Tibial artery (tissue), 4 donors: ENCODE data around the gene CFAP221.

Source experiments
- DNase-seq, 2 donors: peaks; one replicate each; pipeline ENCODE4 v3.0.0-alpha.2; 2019
- H3K27ac ChIP-seq, 2 donors: fragments of 200-600 bp; sonication (generic) in 1 of 2; 1 replicate in 1 of 2; 2 replicates in 1 of 2; pipeline ENCODE4 v1.5.1; 2018 to 2019; ENCODE audit warnings: mild to moderate bottlenecking in 1 of 2
- H3K27me3 ChIP-seq, 2 donors: fragments of 200-600 bp; sonication (generic) in 1 of 2; one replicate each; pipeline versions ENCODE4 v1.5.1 to v1.6.0; 2016 to 2019
- H3K36me3 ChIP-seq, 3 donors: fragments of 200-600 bp; sonication (generic) in 2 of 3; one replicate each; pipeline ENCODE4 v1.5.1; 2016 to 2019; ENCODE audit warnings: mild to moderate bottlenecking in 2 of 3
- H3K4me1 ChIP-seq, 4 donors: fragments of 200-600 bp; sonication (generic) in 2 of 4; 1 replicate in 3 of 4; 2 replicates in 1 of 4; pipeline ENCODE4 v1.5.1; 2016 to 2019
- H3K4me3 ChIP-seq, 2 donors: fragments of 200-600 bp; sonication (generic) in 1 of 2; 1 replicate in 1 of 2; 2 replicates in 1 of 2; pipeline ENCODE4 v1.5.1; 2018 to 2019; ENCODE audit warnings: mild to moderate bottlenecking in 2 of 2
- H3K9me3 ChIP-seq, 3 donors: fragments of 200-600 bp; sonication (generic) in 1 of 3; one replicate each; pipeline ENCODE4 v1.5.1; 2016 to 2019
- intact Hi-C: fragments of 100-400 bp; cut with DNase I; formaldehyde crosslinking; loops from one replicate; pipeline ENCODE4 v1.15.0; 2023; ENCODE audit warnings: low total_unique reads
- TF ChIP-seq, protein P1 (sequence below), 2 experiments: fragments of 200-600 bp in 1 of 2; fragments of 450-650 bp in 1 of 2; IDR thresholded peaks; one replicate each; pipeline ENCODE4 v1.5.1; 2017 to 2019; ENCODE audit warnings: antibody characterized with exemption in 2 of 2, mild to moderate bottlenecking in 1 of 2, moderate library complexity in 1 of 2

The CFAP221 gene

DNA sequence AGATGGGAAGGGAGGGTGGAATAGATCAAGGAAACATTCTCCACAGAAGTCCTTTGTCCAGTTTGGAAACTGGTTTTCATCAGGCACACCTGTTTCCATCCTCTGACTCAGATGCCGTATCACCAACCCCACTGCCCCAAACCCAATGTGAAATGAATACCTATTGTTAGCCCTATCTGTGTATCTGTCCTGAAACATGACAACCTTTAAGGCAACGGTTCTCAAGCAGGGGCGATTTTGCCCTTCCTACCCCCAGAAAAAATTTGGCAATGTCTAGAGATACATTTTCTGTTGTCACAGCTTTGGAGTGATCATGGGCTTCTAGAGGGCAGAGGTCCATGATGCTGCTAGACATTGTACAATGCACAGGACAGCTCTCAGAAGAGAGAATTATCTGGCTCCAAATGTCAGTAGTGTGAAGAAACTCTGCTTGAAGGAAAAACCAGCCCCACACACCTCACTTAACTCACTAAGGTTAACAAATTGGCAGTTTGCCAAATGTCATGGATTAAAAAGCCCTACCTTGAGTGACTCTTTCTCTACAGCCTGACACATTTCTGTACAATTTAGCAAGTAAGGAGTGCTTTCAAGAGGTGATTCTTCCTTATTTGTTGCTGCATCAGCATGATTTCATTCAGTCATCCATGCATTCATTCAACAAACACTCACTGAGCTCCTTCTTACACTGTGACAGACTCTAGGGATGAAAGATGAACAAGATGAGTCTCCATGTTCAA is 23.4 kb upstream of the CFAP221 start:
- H3K27me3 ChIP-seq = peaks cover 0 to 34% of the 10 kb centered on the region in 2 donors

DNA sequence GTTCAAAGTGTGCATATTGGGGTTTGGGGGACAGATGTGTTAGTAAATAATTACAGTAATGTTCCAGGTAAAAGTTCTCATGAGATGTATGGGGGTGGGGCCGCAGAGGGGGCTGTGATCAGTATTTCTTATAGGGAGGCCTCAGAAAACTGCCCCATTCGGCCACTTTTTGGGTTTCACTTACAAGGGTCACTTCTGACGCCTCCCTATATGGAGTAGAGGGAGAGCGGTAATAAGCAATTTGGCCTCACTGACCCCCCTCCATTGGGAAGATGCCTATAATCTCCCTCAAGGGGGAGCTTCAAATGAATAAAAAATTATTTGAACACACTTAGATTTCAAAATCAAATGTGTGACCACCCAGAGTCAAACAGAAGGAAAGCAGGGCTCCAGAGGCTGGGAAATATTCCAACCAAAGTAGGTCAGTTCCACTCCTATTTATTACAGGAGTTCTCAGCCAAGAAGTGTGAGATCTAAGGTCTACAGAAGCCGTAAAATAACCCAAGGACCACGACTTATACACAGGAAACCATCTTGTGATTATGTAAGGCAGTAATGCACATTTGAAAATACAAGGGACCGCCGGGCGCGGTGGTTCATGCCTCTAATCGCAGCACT is 22.7 kb upstream of the CFAP221 start:
- Histone ChIP-seq H3K27ac (no peak overlapping the region), H3K27me3 (peaks cover 0 to 34% of the 10 kb centered on the region in 2 donors), H3K4me3 (no peak overlapping the region), H3K4me1 (peaks cover 0 to 13% (median 2%) of the 10 kb centered on the region in 4 donors), H3K36me3 (no peaks in the 10 kb centered on the region), H3K9me3 (no peaks in the 10 kb centered on the region)
- no peak for DNase-seq
- intact Hi-C loops = no loop called here
- TF ChIP-seq, protein P1, sequence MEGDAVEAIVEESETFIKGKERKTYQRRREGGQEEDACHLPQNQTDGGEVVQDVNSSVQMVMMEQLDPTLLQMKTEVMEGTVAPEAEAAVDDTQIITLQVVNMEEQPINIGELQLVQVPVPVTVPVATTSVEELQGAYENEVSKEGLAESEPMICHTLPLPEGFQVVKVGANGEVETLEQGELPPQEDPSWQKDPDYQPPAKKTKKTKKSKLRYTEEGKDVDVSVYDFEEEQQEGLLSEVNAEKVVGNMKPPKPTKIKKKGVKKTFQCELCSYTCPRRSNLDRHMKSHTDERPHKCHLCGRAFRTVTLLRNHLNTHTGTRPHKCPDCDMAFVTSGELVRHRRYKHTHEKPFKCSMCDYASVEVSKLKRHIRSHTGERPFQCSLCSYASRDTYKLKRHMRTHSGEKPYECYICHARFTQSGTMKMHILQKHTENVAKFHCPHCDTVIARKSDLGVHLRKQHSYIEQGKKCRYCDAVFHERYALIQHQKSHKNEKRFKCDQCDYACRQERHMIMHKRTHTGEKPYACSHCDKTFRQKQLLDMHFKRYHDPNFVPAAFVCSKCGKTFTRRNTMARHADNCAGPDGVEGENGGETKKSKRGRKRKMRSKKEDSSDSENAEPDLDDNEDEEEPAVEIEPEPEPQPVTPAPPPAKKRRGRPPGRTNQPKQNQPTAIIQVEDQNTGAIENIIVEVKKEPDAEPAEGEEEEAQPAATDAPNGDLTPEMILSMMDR (IDR thresholded peaks at IDR 0.05) = no peak

More for the DNA sequence above, 23.4 kb upstream of the CFAP221 start:
- no peak overlapping the region for H3K27ac ChIP-seq
- peaks cover 0 to 13% (median 2%) of the 10 kb centered on the region in 4 donors for H3K4me1 ChIP-seq
- TF ChIP-seq, protein P1 (IDR thresholded peaks at IDR 0.05) = no peak
- H3K4me3 ChIP-seq = no peak overlapping the region
- no peak for DNase-seq
- H3K9me3 ChIP-seq = no peaks in the 10 kb centered on the region
- no peaks in the 10 kb centered on the region for H3K36me3 ChIP-seq
- intact Hi-C loops = no loop called here

DNA sequence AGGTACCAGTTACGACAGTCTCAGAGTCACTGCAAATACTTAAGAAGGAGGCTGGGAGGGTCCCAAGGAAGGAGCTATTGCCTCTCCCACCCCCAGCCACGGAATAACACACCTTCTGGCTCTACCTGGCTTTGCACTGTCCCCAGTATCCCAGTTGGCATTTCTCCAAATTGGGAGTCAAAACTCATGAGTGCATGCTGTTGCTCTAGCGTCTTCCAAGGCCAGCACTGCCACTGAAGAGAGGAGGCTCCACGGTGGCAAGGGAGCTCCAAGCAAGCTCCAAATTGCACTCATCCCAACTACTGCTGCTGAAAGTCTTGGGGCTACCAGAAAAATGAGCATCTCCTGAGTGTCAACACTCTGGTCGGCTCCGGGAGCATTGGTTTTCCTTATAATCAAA is 21.6 kb upstream of the CFAP221 start:
- intact Hi-C loops = no loop called here
- Histone ChIP-seq H3K4me3 (no peak overlapping the region), H3K36me3 (no peaks in the 10 kb centered on the region), H3K4me1 (peaks cover 0 to 13% (median 2%) of the 10 kb centered on the region in 4 donors), H3K27me3 (peaks cover 0 to 38% of the 10 kb centered on the region in 2 donors), H3K9me3 (no peaks in the 10 kb centered on the region), H3K27ac (no peak overlapping the region)
- TF ChIP-seq, protein P1 (IDR thresholded peaks at IDR 0.05) = no peak
- no peak for DNase-seq

DNA sequence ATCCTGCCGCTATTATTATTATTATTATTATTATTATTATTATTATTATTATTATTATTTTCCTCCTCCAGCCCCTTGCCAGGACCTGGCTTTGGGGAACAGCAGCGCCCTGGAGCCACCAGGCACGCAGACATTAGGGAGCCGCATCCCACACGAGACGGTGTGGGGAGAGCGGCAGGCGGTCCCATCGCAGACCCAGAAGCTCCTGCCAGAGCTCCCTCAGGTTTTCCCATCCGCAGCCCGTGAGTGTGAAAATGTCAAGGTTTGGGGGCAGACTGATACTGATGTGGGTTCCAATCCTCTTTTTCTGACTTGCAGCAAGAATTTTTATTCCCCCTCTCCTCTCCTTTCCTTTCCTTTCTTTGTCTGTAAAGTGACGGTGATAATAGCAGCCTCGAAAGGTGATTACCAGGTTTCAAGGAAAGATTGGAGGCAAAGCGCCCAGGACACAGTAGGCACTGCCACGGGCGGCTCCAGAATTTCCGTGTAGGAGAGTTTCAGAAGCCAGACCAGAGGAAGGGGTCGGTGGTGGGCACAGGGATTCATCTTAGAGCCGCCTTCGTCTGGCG is 20.8 kb upstream of the CFAP221 start:
- H3K9me3 ChIP-seq = no peaks in the 10 kb centered on the region
- H3K4me3 ChIP-seq = no peak overlapping the region
- DNase-seq = no peak
- peaks cover 0 to 13% (median 2%) of the 10 kb centered on the region in 4 donors for H3K4me1 ChIP-seq
- intact Hi-C loops = no loop called here
- TF ChIP-seq, protein P1 (IDR thresholded peaks at IDR 0.05) = no peak
- H3K36me3 ChIP-seq = no peaks in the 10 kb centered on the region
- H3K27ac ChIP-seq = no peak overlapping the region
- H3K27me3 ChIP-seq = peaks cover 0 to 40% of the 10 kb centered on the region in 2 donors

DNA sequence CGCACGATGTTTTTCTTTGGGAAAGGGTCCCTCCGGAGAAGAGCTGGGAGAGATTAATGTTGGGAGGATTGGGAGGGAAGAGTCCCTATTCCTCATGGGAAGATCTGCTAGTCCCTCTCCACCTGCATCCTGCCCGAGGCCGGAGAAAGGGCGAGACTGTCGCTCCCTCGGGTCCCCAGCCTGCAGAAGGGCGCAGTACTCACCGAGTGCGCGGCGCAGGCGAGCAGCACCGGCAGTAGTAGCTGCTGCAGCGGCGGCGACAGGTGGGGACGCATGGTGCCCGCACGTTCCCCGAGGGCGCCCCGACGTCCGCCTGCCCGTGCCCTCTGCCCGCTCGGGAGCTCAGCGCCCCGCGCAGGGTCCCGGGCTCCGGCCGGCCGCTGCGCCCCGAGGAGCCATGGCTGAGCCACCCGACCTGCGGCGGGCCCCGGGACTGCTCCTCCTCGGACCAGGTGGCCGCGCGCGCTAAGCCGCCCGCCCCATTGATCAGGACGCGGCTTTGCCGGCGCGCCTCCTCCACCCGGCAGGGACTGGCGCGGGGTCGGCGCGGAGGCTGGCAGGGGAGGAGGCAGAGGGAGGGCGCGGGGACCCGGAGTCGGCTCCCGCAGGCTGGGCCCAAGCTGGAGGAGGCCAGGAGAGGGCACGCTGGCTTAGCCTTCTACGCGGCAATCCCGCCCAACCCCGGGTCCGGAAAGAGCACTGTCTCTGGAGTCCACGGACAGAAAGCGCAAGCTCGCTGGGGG is 20.1 kb upstream of the CFAP221 start, which contains the start of gene SCTR:
TSS of gene SCTR (minus strand) at position 532 of the 743 bp plus-strand sequence. CDS start at position 275, 257 bp downstream.
- Histone ChIP-seq H3K27ac (no peak within 1 kb of the TSS), H3K27me3 (peaks cover 0 to 43% of the 10 kb centered on the region in 2 donors), H3K4me1 (peaks cover 0 to 13% (median 2%) of the 10 kb centered on the region in 4 donors), H3K36me3 (no peaks in the 10 kb centered on the region), H3K4me3 (no peak within 1 kb of the TSS), H3K9me3 (no peaks in the 10 kb centered on the region)
- no peak for DNase-seq
- TF ChIP-seq, protein P1 (IDR thresholded peaks at IDR 0.05) = no peak
- intact Hi-C loops = no loop called here
